Stomach (tissue), 9 donors: Measurements from ENCODE around the gene GLUD1. TPM values are rescaled to one million over a fixed set of nuclear protein-coding genes. Genes with fewer than 3 reads are reported as not detected.
"Not testable (repeated sequence)": the region's sequence is repeated elsewhere in the genome, so short reads cannot be mapped to it uniquely, and the experiment has no call there.

Experiments used
- DNase-seq, 2 donors: peaks; one replicate each; pipeline versions ENCODE4 v3.0.0 to v3.0.0-alpha.2; 2013 to 2019
- H3K27ac ChIP-seq, 5 donors: fragments of 200-600 bp in 4 of 5; sonication (generic) in 4 of 5; one replicate each; pipeline ENCODE4 v1.5.1; 2013 to 2019; ENCODE audit warnings: mild to moderate bottlenecking in 1 of 5, moderate library complexity in 1 of 5
- H3K27me3 ChIP-seq, 3 donors: fragments of 200-600 bp; sonication (generic); one replicate each; pipeline ENCODE4 v1.5.1; 2017 to 2019; ENCODE audit warnings: mixed run types in 1 of 3
- H3K36me3 ChIP-seq, 4 donors: fragments of 200-600 bp; sonication (generic); 1 replicate in 3 of 4; 2 replicates in 1 of 4; pipeline ENCODE4 v1.5.1; 2016 to 2019
- H3K4me1 ChIP-seq, 4 donors: fragments of 200-600 bp; sonication (generic); one replicate each; pipeline ENCODE4 v1.5.1; 2016 to 2019
- H3K4me3 ChIP-seq, 4 donors: fragments of 200-600 bp; sonication (generic) in 3 of 4; one replicate each; pipeline ENCODE4 v1.5.1; 2016 to 2019; ENCODE audit warnings: mild to moderate bottlenecking in 1 of 4
- H3K9me3 ChIP-seq, 4 donors: fragments of 200-600 bp; sonication (generic); one replicate each; pipeline ENCODE4 v1.5.1; 2016 to 2019
- CTCF ChIP-seq, 7 experiments: fragments of 450-650 bp in 4 of 7; fragments of 200-600 bp in 3 of 7; sonication (generic) in 3 of 7; IDR thresholded peaks; one replicate each; pipeline ENCODE4 v1.5.1; 2016 to 2019; ENCODE audit warnings: antibody characterized with exemption in 7 of 7, control low read depth in 2 of 7, mild to moderate bottlenecking in 1 of 7
- EP300 ChIP-seq: sonication (generic); formaldehyde crosslinking; IDR thresholded peaks from one replicate; pipeline ENCODE4 v1.6.1; 2017; ENCODE audit warnings: antibody characterized with exemption
- POLR2A ChIP-seq, 4 donors: fragments of 450-650 bp; IDR thresholded peaks; one replicate each; pipeline ENCODE4 v1.6.1; 2016; ENCODE audit warnings: antibody characterized with exemption in 4 of 4, control low read depth in 2 of 4, mild to moderate bottlenecking in 1 of 4, moderate library complexity in 1 of 4
- POLR2AphosphoS5 ChIP-seq, 3 donors: sonication (generic); formaldehyde crosslinking; IDR thresholded peaks; one replicate each; pipeline ENCODE4 v1.6.1; 2016; ENCODE audit warnings: antibody characterized with exemption in 3 of 3
- WGBS, 5 donors: extraction: QIAGEN DNeasy Blood & Tissue Kit in 3 of 5; methylation state at CpG; one replicate each; pipeline versions ENCODE4 v1.1.5 to v1.1.7; 2013 to 2018; 5-methylcytosine and 5-hydroxymethylcytosine counted together
- intact Hi-C: fragments of 100-400 bp; cut with DNase I; formaldehyde crosslinking; loops from one replicate; pipeline ENCODE4 v1.15.1; 2023; ENCODE audit warnings: low total_unique reads
- polyA plus RNA-seq, 3 donors: library from polyadenylated mRNA; stranded (reverse); fragments of 200-250 nt; gene quantifications; one replicate each; pipeline ENCODE4 v1.2.3, GENCODE V29; 2013
- total RNA-seq, 5 donors: library from RNA; depleted of rRNA; stranded (reverse); fragments of >200 nt; gene quantifications; one replicate each; pipeline versions ENCODE4 v1.1.0 to v1.2.3, GENCODE V29; 2014 to 2016
- donor health status: healthy with polysubstance abuse.
- donor health status: Bipolar disorder and iron deficiency.
- donor health status: healthy.

The GLUD1 gene
- total and polyA plus RNA-seq, 8 donors = 50.6 to 260 (median 66.2) TPM

DNA sequence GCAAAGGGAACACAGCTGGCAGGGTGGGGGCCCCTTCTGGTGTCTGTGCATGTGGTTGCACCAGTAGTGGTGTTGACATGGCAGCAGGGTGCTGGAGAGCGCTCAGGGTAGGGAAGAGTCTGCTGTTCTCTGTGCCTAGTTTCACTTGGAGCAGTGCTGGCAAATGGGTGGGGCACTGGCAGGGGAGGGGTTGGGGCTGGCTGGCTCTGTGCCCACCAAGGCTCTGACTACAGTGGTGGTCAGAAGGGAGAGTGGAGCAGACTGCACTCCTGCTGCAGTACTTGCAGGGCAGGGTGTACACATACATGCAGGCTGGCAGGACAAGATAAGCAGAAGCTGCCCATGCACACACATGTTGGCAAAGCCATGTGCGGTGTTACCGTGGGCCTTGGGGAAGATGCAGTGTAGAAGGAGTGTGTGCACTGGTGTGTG, 56.3 kb downstream of the GLUD1 start:
- H3K4me3 ChIP-seq = no peak overlapping the region
- no peak for DNase-seq
- no peak overlapping the region for H3K27ac ChIP-seq

DNA sequence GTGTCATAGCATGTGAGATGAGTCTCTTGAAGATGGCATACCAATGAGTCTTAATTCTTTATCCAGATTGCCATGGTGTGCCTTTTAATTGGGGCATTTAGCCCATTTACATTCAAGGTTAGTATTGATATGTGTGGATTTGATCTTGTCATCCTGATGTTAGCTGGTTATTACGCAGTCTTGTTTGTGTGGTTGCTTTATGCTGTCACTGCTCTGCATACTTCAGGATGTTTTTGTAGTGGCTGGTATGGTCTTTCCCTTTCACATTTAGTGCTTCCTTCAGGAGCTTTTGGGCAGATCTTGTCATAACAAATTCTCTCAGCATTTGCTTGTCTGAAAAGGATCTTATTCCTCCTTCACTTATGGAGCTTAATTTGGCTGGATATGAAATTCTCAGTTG, 58.0 kb downstream of the GLUD1 start:
- no peak for TF ChIP-seq CTCF (IDR thresholded peaks at IDR 0.05)
- no peak for TF ChIP-seq EP300
- no peak for TF ChIP-seq POLR2A (IDR thresholded peaks at IDR 0.05)
- no peak for TF ChIP-seq POLR2AphosphoS5 (IDR thresholded peaks at IDR 0.05)
- Histone ChIP-seq H3K4me3 (no peak overlapping the region), H3K9me3 (peaks cover 0 to 7% (median 0%) of the 10 kb centered on the region in 4 donors), H3K4me1 (no peaks in the 10 kb centered on the region), H3K36me3 (no peaks in the 10 kb centered on the region), H3K27ac (no peak overlapping the region), H3K27me3 (no peaks in the 10 kb centered on the region)
- DNase-seq = no peak
- intact Hi-C loops = no loop called here
- WGBS, 5 donors = 83 to 100% (median 86%) methylated on average over 1 of the region's 1 CpG

More for the DNA sequence above, 56.3 kb downstream of the GLUD1 start:
- Histone ChIP-seq H3K36me3 (no peaks in the 10 kb centered on the region), H3K27me3 (no peaks in the 10 kb centered on the region), H3K4me1 (no peaks in the 10 kb centered on the region), H3K9me3 (peaks cover 0 to 7% (median 0%) of the 10 kb centered on the region in 4 donors)
- no peak for TF ChIP-seq POLR2A (IDR thresholded peaks at IDR 0.05)
- no peak for TF ChIP-seq EP300
- TF ChIP-seq POLR2AphosphoS5 (IDR thresholded peaks at IDR 0.05) = no peak
- no peak for TF ChIP-seq CTCF (IDR thresholded peaks at IDR 0.05)
- WGBS, 5 donors = 83 to 92% (median 88%) methylated on average over 3 of the region's 3 CpGs
- intact Hi-C loops = no loop called here

- H3K36me3 ChIP-seq = no peaks in the 10 kb centered on the region
- DNase-seq = no peak
- no peaks in the 10 kb centered on the region for H3K27me3 ChIP-seq
- intact Hi-C loops = no loop called here
- no peak for TF ChIP-seq CTCF (IDR thresholded peaks at IDR 0.05)
- TF ChIP-seq EP300 = no peak
- TF ChIP-seq POLR2AphosphoS5 (IDR thresholded peaks at IDR 0.05) = no peak
- TF ChIP-seq POLR2A (IDR thresholded peaks at IDR 0.05) = no peak
- no peak overlapping the region for H3K4me3 ChIP-seq
- H3K27ac ChIP-seq = no peak overlapping the region
- H3K9me3 ChIP-seq = peaks cover 0 to 14% (median 6%) of the 10 kb centered on the region in 4 donors
- no peaks in the 10 kb centered on the region for H3K4me1 ChIP-seq
- 95 to 98% (median 97%) methylated on average over 25 to 28 of the region's 28 CpGs for WGBS, 5 donors
Measured at GRCh38 chr10:87030912-87031635, 63.6 kb downstream of the GLUD1 start.

- 80 to 100% (median 94%) methylated on average over 1 of the region's 1 CpG for WGBS, 5 donors
- DNase-seq, intact Hi-C loops, H3K27me3 ChIP-seq, H3K4me3 ChIP-seq, H3K4me1 ChIP-seq, H3K36me3 ChIP-seq, H3K27ac ChIP-seq: not testable (repeated sequence)
- peaks cover 0 to 14% (median 6%) of the 10 kb centered on the region in 4 donors for H3K9me3 ChIP-seq
Measured at GRCh38 chr10:87030419-87030818, 64.2 kb downstream of the GLUD1 start.

GRCh38 chr10:87026747-87027508, 67.7 kb downstream of the GLUD1 start:
- H3K4me1 ChIP-seq, H3K36me3 ChIP-seq, H3K4me3 ChIP-seq, H3K27me3 ChIP-seq, intact Hi-C loops, DNase-seq, H3K27ac ChIP-seq: not testable (repeated sequence)
- 86 to 96% (median 95%) methylated on average over 13 to 17 of the region's 17 CpGs for WGBS, 5 donors
- peaks cover 0 to 14% (median 6%) of the 10 kb centered on the region in 4 donors for H3K9me3 ChIP-seq

GRCh38 chr10:87025285-87025958, 69.2 kb downstream of the GLUD1 start:
- DNase-seq, H3K27me3 ChIP-seq, intact Hi-C loops, H3K4me1 ChIP-seq, H3K27ac ChIP-seq, H3K4me3 ChIP-seq, H3K9me3 ChIP-seq, H3K36me3 ChIP-seq: not testable (repeated sequence)
- 53 to 69% (median 65%) methylated on average over 5 of the region's 5 CpGs for WGBS, 5 donors

DNA sequence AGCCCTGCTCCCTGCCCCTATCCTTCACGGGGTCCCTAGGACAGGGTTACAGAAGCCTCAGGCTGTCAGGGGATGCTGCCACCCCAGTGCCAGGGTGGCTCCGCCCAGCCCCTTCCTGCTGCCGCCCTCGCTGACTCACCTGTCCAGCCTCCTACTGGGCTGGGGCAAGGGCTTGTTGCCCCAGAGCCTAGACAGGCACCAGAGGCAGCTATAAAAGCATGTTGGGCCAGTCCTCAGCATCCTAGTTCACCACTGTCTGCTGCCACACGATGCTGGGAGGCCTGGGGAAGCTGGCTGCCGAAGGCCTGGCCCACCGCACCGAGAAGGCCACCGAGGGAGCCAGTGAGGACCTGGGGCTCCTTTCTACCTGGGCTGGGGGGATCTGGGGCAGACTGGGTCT, 74.6 kb downstream of the GLUD1 start, which contains the start of gene FAM25A:
FAM25A (plus strand) TSS at position 239 of the 400 bp plus-strand sequence; CDS start at position 270, 31 bp downstream.
- H3K9me3 ChIP-seq, H3K4me1 ChIP-seq, H3K36me3 ChIP-seq, H3K4me3 ChIP-seq, H3K27me3 ChIP-seq, intact Hi-C loops, DNase-seq, H3K27ac ChIP-seq: not testable (repeated sequence)
- 81 to 94% (median 88%) methylated on average over 2 to 9 of the region's 9 CpGs for WGBS, 5 donors
